Gastrocnemius medialis (tissue), 4 donors: ENCODE data around the gene CD22.

ENCODE experiments used
- CTCF ChIP-seq, 5 experiments: fragments of 450-650 bp in 3 of 5; fragments of 200-600 bp in 2 of 5; sonication (generic) in 2 of 5; IDR thresholded peaks in 4 of 5; conservative IDR thresholded peaks in 1 of 5; 1 replicate in 4 of 5; 2 replicates in 1 of 5; pipeline ENCODE4 v1.5.1; 2016 to 2019; ENCODE audit warnings: antibody characterized with exemption in 5 of 5, mild to moderate bottlenecking in 3 of 5, moderate library complexity in 3 of 5
- POLR2A ChIP-seq, 2 donors: fragments of 450-650 bp; IDR thresholded peaks; one replicate each; pipeline ENCODE4 v1.6.1; 2017; ENCODE audit warnings: antibody characterized with exemption in 2 of 2, mild to moderate bottlenecking in 2 of 2, moderate library complexity in 2 of 2

- TF ChIP-seq CTCF (IDR thresholded peaks at IDR 0.05 in 4 of 5, conservative IDR thresholded peaks at IDR 0.05 in 1 of 5) (no peak), POLR2A (IDR thresholded peaks at IDR 0.05) (no peak)
Measured at GRCh38 chr19:35308910-35309309, 20.1 kb upstream of the CD22 start.
